Naive thymus-derived CD4-positive, alpha-beta T cell (primary cell): ENCODE measurements around the gene AOPEP. TPM values are rescaled to one million over a fixed set of nuclear protein-coding genes. Genes with fewer than 3 reads are reported as not detected.

Experiments
- ATAC-seq: fragments of 150-1000 bp; cut with Tn5 transposase; 2 replicates; pipeline ENCODE4 v1.10.0; 2021; ENCODE audit warnings: mild to moderate bottlenecking, moderate library complexity
- CTCF ChIA-PET: fragments of 350-600 bp; sonication (Branson Sonifier 250); formaldehyde crosslinking; loops from one replicate; lab custom pipeline; 2021; ENCODE audit warnings: antibody characterized with exemption; lab: Charles Lee
- POLR2A ChIA-PET: fragments of 350-600 bp; sonication (Branson Sonifier 250); formaldehyde crosslinking; loops from one replicate; lab custom pipeline; 2021; ENCODE audit warnings: antibody characterized with exemption, inconsistent platforms; lab: Charles Lee
- DNase-seq, 9 donors: peaks; one replicate each; pipeline versions ENCODE4 v3.0.0 to v3.0.0-alpha.2; 2020 to 2022; ENCODE audit warnings: mixed read lengths in 1 of 9
- H3K27ac ChIP-seq: one replicate; pipeline ENCODE4 v1.7.0; 2013; ENCODE audit warnings: mild to moderate bottlenecking, low read depth, low read length, moderate library complexity
- H3K27me3 ChIP-seq, 2 donors: one replicate each; pipeline ENCODE4 v1.7.0; 2013; ENCODE audit warnings: low read length in 2 of 2, mild to moderate bottlenecking in 2 of 2, moderate library complexity in 2 of 2; ENCODE audit not compliant: control insufficient read depth in 2 of 2, insufficient read depth in 2 of 2
- H3K36me3 ChIP-seq, 3 experiments: 1 replicate in 2 of 3; 2 replicates in 1 of 3; pipeline ENCODE4 v1.7.0; 2013; ENCODE audit warnings: low read length in 3 of 3, mild to moderate bottlenecking in 3 of 3, moderate library complexity in 1 of 3; ENCODE audit not compliant: insufficient read depth in 3 of 3, control insufficient read depth in 2 of 3
- H3K4me1 ChIP-seq, 2 donors: one replicate each; pipeline ENCODE4 v1.7.0; 2013; ENCODE audit warnings: low read length in 2 of 2, mild to moderate bottlenecking in 2 of 2, moderate library complexity in 1 of 2; ENCODE audit not compliant: control insufficient read depth in 2 of 2, insufficient read depth in 2 of 2
- H3K4me3 ChIP-seq: 2 replicates; pipeline ENCODE4 v1.7.0; 2013; ENCODE audit warnings: mild to moderate bottlenecking, low read length
- H3K9me3 ChIP-seq, 3 experiments: 1 replicate in 2 of 3; 2 replicates in 1 of 3; pipeline ENCODE4 v1.7.0; 2013; ENCODE audit warnings: low read length in 3 of 3; ENCODE audit not compliant: control insufficient read depth in 2 of 3
- H3K27ac Mint-ChIP-seq, 9 donors: one replicate each; pipeline ENCODE4 v1.8.0; 2020 to 2022; ENCODE audit warnings: mixed read lengths in 9 of 9, mild to moderate bottlenecking in 8 of 9, moderate library complexity in 5 of 9, inconsistent platforms in 2 of 9
- H3K27me3 Mint-ChIP-seq, 5 donors: one replicate each; pipeline ENCODE4 v1.8.0; 2021 to 2022; ENCODE audit warnings: mixed read lengths in 5 of 5, mild to moderate bottlenecking in 1 of 5
- H3K36me3 Mint-ChIP-seq, 5 donors: one replicate each; pipeline ENCODE4 v1.8.0; 2020 to 2022; ENCODE audit warnings: mixed read lengths in 5 of 5, mild to moderate bottlenecking in 3 of 5, inconsistent platforms in 1 of 5
- H3K4me1 Mint-ChIP-seq, 7 donors: one replicate each; pipeline ENCODE4 v1.8.0; 2020 to 2022; ENCODE audit warnings: mixed read lengths in 7 of 7, mild to moderate bottlenecking in 3 of 7, inconsistent platforms in 1 of 7
- H3K4me3 Mint-ChIP-seq, 10 donors: one replicate each; pipeline ENCODE4 v1.8.0; 2020 to 2022; ENCODE audit warnings: mild to moderate bottlenecking in 10 of 10, mixed read lengths in 10 of 10, moderate library complexity in 6 of 10, inconsistent platforms in 2 of 10
- H3K9me3 Mint-ChIP-seq, 11 donors: one replicate each; pipeline ENCODE4 v1.8.0; 2020 to 2022; ENCODE audit warnings: mixed read lengths in 11 of 11, mild to moderate bottlenecking in 4 of 11, inconsistent platforms in 1 of 11, moderate library complexity in 1 of 11
- intact Hi-C, 2 donors: fragments of 100-400 bp; cut with micrococcal nuclease; formaldehyde crosslinking; loops; one replicate each; pipeline ENCODE4 v1.15.1; 2023
- polyA plus RNA-seq, 2 donors: library from polyadenylated mRNA; unstranded; fragments of 300-500 nt; fragmentation: Illumina TruSeq; gene quantifications; one replicate each; pipeline ENCODE4 v1.2.3, GENCODE V29; 2021
- total RNA-seq, 6 experiments: library from RNA in 5 of 6; stranded (reverse) in 5 of 6; gene quantifications; 1 replicate in 5 of 6; 2 replicates in 1 of 6; pipeline ENCODE4 v1.2.3 and lab custom pipeline; 2021 to 2026

Gene AOPEP
- total and polyA plus RNA-seq, 7 experiments from 2014 or later, result 5.7 to 19.0 (median 13.6) TPM

GRCh38 chr9:94773655-94774054 is 47.2 kb downstream of the AOPEP start:
- Histone ChIP-seq H3K27me3 (no peaks in the 10 kb centered on the region), H3K27ac (no peak overlapping the region), H3K9me3 (no peaks in the 10 kb centered on the region), H3K4me1 (no peaks in the 10 kb centered on the region), H3K4me3 (no peak overlapping the region), H3K36me3 (peaks cover 0 to 4% (median 0%) of the 10 kb centered on the region in 3 experiments)
- Mint-ChIP-seq H3K4me3 (no peak overlapping the region), H3K36me3 (peaks cover 0 to 39% (median 5%) of the 10 kb centered on the region in 5 donors), H3K4me1 (peaks cover 0 to 13% (median 3%) of the 10 kb centered on the region in 7 donors), H3K9me3 (no peaks in the 10 kb centered on the region), H3K27ac (no peak overlapping the region), H3K27me3 (no peaks in the 10 kb centered on the region)
- ChIA-PET CTCF (no interaction called here), POLR2A (no interaction called here)
- intact Hi-C loops, result no loop called here
- no peak for DNase-seq
- no peak for ATAC-seq

- peaks cover 0 to 8% (median 5%) of the 10 kb centered on the region in 5 donors for H3K36me3 Mint-ChIP-seq
- H3K27ac ChIP-seq, result no peak overlapping the region
- peaks cover 0 to 4% (median 0%) of the 10 kb centered on the region in 3 experiments for H3K36me3 ChIP-seq
- CTCF ChIA-PET, result no interaction called here
- no peak for DNase-seq
- peaks cover 0 to 5% (median 0%) of the 10 kb centered on the region in 7 donors for H3K4me1 Mint-ChIP-seq
- H3K9me3 Mint-ChIP-seq, result no peaks in the 10 kb centered on the region
- POLR2A ChIA-PET, result no interaction called here
- no peak overlapping the region for H3K4me3 ChIP-seq
- ATAC-seq, result no peak
- H3K27ac Mint-ChIP-seq, result no peak overlapping the region
- H3K4me1 ChIP-seq, result no peaks in the 10 kb centered on the region
- H3K27me3 ChIP-seq, result no peaks in the 10 kb centered on the region
- intact Hi-C loops, result no loop called here
- H3K9me3 ChIP-seq, result no peaks in the 10 kb centered on the region
- no peak overlapping the region for H3K4me3 Mint-ChIP-seq
- no peaks in the 10 kb centered on the region for H3K27me3 Mint-ChIP-seq
Measured at GRCh38 chr9:94778013-94778412, 51.5 kb downstream of the AOPEP start.

- H3K4me1 Mint-ChIP-seq, result peaks cover 0 to 8% (median 0%) of the 10 kb centered on the region in 7 donors
Measured at GRCh38 chr9:94779031-94779430, 52.5 kb downstream of the AOPEP start.

GRCh38 chr9:94779693-94780290 is 53.3 kb downstream of the AOPEP start:
- H3K27ac Mint-ChIP-seq, result peak overlapping the region in 1 of 9 donors; percentile 5
- H3K4me1 Mint-ChIP-seq, result peaks cover 0 to 8% (median 0%) of the 10 kb centered on the region in 7 donors
- Histone ChIP-seq H3K27me3 (no peaks in the 10 kb centered on the region), H3K36me3 (no peaks in the 10 kb centered on the region), H3K4me3 (no peak overlapping the region), H3K4me1 (no peaks in the 10 kb centered on the region), H3K27ac (no peak overlapping the region), H3K9me3 (no peaks in the 10 kb centered on the region)
- no peaks in the 10 kb centered on the region for H3K9me3 Mint-ChIP-seq
- CTCF ChIA-PET, result interaction anchor here (0.9 kb wide), 1 partner anchor 348 kb away, joined by 3 read pairs; no protein-coding TSS in a partner anchor
- H3K4me3 Mint-ChIP-seq, result no peak overlapping the region
- ATAC-seq (no peak), DNase-seq (no peak)
- peaks cover 0 to 3% (median 0%) of the 10 kb centered on the region in 5 donors for H3K36me3 Mint-ChIP-seq
- POLR2A ChIA-PET, result no interaction called here
- intact Hi-C loops, result loop anchor here in 1 of 2 donors (10.0 kb wide), 1 partner anchor 1435 kb away; no protein-coding TSS in a partner anchor
- H3K27me3 Mint-ChIP-seq, result no peaks in the 10 kb centered on the region

More at GRCh38 chr9:94779031-94779430, 52.5 kb downstream of the AOPEP start:
- DNase-seq (peak in 1 of 9 donors; percentile 3), ATAC-seq (no peak)
- no peaks in the 10 kb centered on the region for H3K27me3 Mint-ChIP-seq
- peaks cover 0 to 3% (median 0%) of the 10 kb centered on the region in 5 donors for H3K36me3 Mint-ChIP-seq
- H3K36me3 ChIP-seq, result no peaks in the 10 kb centered on the region
- H3K27me3 ChIP-seq, result no peaks in the 10 kb centered on the region
- ChIA-PET CTCF (no interaction called here), POLR2A (no interaction called here)
- no peak overlapping the region for H3K27ac ChIP-seq
- intact Hi-C loops, result no loop called here
- no peaks in the 10 kb centered on the region for H3K4me1 ChIP-seq
- H3K4me3 Mint-ChIP-seq, result no peak overlapping the region
- H3K4me3 ChIP-seq, result no peak overlapping the region
- no peak overlapping the region for H3K27ac Mint-ChIP-seq
- H3K9me3 ChIP-seq, result no peaks in the 10 kb centered on the region
- no peaks in the 10 kb centered on the region for H3K9me3 Mint-ChIP-seq

- ATAC-seq, result no peak
- Histone ChIP-seq H3K9me3 (no peaks in the 10 kb centered on the region), H3K36me3 (no peaks in the 10 kb centered on the region), H3K27ac (no peak overlapping the region), H3K4me1 (no peaks in the 10 kb centered on the region), H3K4me3 (no peak overlapping the region), H3K27me3 (no peaks in the 10 kb centered on the region)
- no peaks in the 10 kb centered on the region for H3K27me3 Mint-ChIP-seq
- CTCF ChIA-PET, result interaction anchor here (0.7 to 1.0 kb wide), 4 partner anchors 84 to 348 kb away, joined by 3 read pairs; no protein-coding TSS in a partner anchor
- peaks cover 0 to 3% (median 0%) of the 10 kb centered on the region in 5 donors for H3K36me3 Mint-ChIP-seq
- POLR2A ChIA-PET, result no interaction called here
- no peaks in the 10 kb centered on the region for H3K9me3 Mint-ChIP-seq
- peaks cover 0 to 8% (median 0%) of the 10 kb centered on the region in 7 donors for H3K4me1 Mint-ChIP-seq
- no peak overlapping the region for H3K4me3 Mint-ChIP-seq
- intact Hi-C loops, result loop anchor here in 1 of 2 donors (10.0 kb wide), 1 partner anchor 1434 kb away; no protein-coding TSS in a partner anchor
- no peak for DNase-seq
- peak overlapping the region in 1 of 9 donors; percentile 5 for H3K27ac Mint-ChIP-seq
Measured at GRCh38 chr9:94780516-94780950, 54.0 kb downstream of the AOPEP start.

- ChIA-PET CTCF (interaction anchor here (0.7 to 4.2 kb wide), 4 partner anchors 8 to 349 kb away, joined by 3 to 23 read pairs (median 6); no protein-coding TSS in a partner anchor), POLR2A (no interaction called here)
- peaks cover 0 to 6% (median 1%) of the 10 kb centered on the region in 5 donors for H3K36me3 Mint-ChIP-seq
- no peaks in the 10 kb centered on the region for H3K9me3 ChIP-seq
- H3K27me3 Mint-ChIP-seq, result no peaks in the 10 kb centered on the region
- peak in 1 of 9 donors; percentile 2 for DNase-seq
- H3K4me1 ChIP-seq, result no peaks in the 10 kb centered on the region
- intact Hi-C loops, result loop anchor here (1.0 to 10.0 kb wide), 5 partner anchors 136 to 1432 kb away; no protein-coding TSS in a partner anchor
- no peak for ATAC-seq
- no peak overlapping the region for H3K27ac Mint-ChIP-seq
- no peak overlapping the region for H3K4me3 Mint-ChIP-seq
- H3K4me1 Mint-ChIP-seq, result peaks cover 0 to 14% (median 6%) of the 10 kb centered on the region in 7 donors
- H3K36me3 ChIP-seq, result no peaks in the 10 kb centered on the region
- no peak overlapping the region for H3K27ac ChIP-seq
- no peak overlapping the region for H3K4me3 ChIP-seq
- no peaks in the 10 kb centered on the region for H3K27me3 ChIP-seq
- H3K9me3 Mint-ChIP-seq, result no peaks in the 10 kb centered on the region
Measured at GRCh38 chr9:94782355-94783101, 56.0 kb downstream of the AOPEP start.
